AG04450 (cell line): ENCODE results near the gene DIABLO. TPM values are rescaled to one million over a fixed set of nuclear protein-coding genes. Genes with fewer than 3 reads are reported as not detected.
"Not testable (repeated sequence)": the region's sequence is repeated elsewhere in the genome, so short reads cannot be mapped to it uniquely, and the experiment has no call there.

Experiments used
- CTCF ChIA-PET: fragments of 300-600, 350-600 bp; formaldehyde crosslinking; extraction: SDS; loops from one replicate; lab custom pipeline; 2022; ENCODE audit warnings: antibody characterized with exemption, inconsistent platforms; lab: Charles Lee
- POLR2A ChIA-PET: fragments of 350-600 bp; formaldehyde crosslinking; extraction: SDS; loops from one replicate; lab custom pipeline; 2021; ENCODE audit warnings: antibody characterized with exemption, inconsistent platforms; lab: Yijun Ruan, JAX
- DNase-seq: peaks from one replicate; pipeline ENCODE4 v3.0.0-alpha.2; 2011; ENCODE audit warnings: low read depth, low spot score
- H3K27ac ChIP-seq: one replicate; pipeline ENCODE4 v1.5.1; 2012; ENCODE audit warnings: low read depth, low read length, control low read depth
- H3K27me3 ChIP-seq: one replicate; pipeline ENCODE4 v1.6.0; 2012; ENCODE audit warnings: low read length; ENCODE audit not compliant: control insufficient read depth, insufficient read depth
- H3K4me3 ChIP-seq: 2 replicates; pipeline ENCODE4 v1.5.1; 2011; ENCODE audit warnings: mild to moderate bottlenecking, low read depth, low read length, control low read depth
- H3K9me3 ChIP-seq: 2 replicates; pipeline ENCODE4 v1.5.1; 2012; ENCODE audit warnings: low read length; ENCODE audit not compliant: control insufficient read depth, insufficient read depth
- polyA plus RNA-seq: library from polyadenylated mRNA; depleted of rRNA; stranded (reverse); fragments of >200 nt; gene quantifications from 2 replicates; pipeline ENCODE4 v1.2.3, GENCODE V29; 2011
- TF ChIP-seq, protein P1 (sequence below): IDR thresholded peaks from 2 replicates; pipeline ENCODE4 v1.5.1; 2011; ENCODE audit warnings: low read depth, low read length, control low read depth, inconsistent platforms

DIABLO gene
- polyA plus RNA-seq, 1 experiment: 59.6 TPM

DNA sequence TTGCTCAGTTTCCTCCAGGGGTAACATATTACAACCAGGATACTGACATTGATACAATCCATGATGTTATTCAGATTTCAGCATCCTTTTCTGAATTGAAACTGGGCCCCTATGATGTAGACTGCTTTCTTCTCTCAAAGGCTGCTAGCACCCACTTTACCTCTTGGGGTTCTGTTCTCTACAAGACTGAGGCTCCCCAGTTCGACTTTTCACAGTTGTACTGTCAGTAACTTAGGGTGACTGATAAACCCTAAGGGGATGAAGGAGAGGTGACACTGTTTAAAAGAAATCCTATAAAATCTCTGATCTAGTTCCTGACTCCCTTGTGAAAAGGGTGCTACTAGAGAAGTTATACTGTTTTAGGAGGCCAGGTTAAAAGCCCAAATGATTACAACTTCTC is 39.6 kb upstream of the DIABLO start:
- peak overlapping the region; percentile 93 for H3K4me3 ChIP-seq
- peak overlapping the region; percentile 84 for H3K27ac ChIP-seq
- ChIA-PET CTCF (no interaction called here), POLR2A (no interaction called here)
- peaks cover 3% of the 10 kb centered on the region; the same call in 1 of the 2 replicates for H3K9me3 ChIP-seq
- TF ChIP-seq, protein P1, sequence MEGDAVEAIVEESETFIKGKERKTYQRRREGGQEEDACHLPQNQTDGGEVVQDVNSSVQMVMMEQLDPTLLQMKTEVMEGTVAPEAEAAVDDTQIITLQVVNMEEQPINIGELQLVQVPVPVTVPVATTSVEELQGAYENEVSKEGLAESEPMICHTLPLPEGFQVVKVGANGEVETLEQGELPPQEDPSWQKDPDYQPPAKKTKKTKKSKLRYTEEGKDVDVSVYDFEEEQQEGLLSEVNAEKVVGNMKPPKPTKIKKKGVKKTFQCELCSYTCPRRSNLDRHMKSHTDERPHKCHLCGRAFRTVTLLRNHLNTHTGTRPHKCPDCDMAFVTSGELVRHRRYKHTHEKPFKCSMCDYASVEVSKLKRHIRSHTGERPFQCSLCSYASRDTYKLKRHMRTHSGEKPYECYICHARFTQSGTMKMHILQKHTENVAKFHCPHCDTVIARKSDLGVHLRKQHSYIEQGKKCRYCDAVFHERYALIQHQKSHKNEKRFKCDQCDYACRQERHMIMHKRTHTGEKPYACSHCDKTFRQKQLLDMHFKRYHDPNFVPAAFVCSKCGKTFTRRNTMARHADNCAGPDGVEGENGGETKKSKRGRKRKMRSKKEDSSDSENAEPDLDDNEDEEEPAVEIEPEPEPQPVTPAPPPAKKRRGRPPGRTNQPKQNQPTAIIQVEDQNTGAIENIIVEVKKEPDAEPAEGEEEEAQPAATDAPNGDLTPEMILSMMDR: no peak
- H3K27me3 ChIP-seq: no peaks in the 10 kb centered on the region
- DNase-seq: no peak

DNA sequence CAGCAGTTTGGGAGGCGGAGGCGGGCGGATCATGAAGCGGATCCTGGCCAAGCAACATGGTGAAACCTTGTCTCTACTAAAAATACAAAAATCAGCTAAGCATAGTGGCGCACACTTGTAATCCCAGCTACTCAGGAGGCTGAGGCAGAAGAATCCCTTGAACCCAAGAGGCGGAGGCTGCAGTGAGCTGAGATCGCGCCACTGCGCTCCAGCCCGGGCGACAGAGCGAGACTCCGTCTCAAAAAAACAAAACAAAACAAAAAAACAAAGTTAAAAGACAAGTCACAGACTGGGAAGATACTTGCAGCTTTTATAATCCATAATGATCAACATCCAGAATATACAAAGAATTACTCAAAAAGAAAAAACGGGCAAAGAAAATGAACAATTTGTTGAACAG is 34.9 kb upstream of the DIABLO start:
- CTCF ChIA-PET, H3K27ac ChIP-seq, H3K27me3 ChIP-seq, H3K4me3 ChIP-seq, DNase-seq, H3K9me3 ChIP-seq, POLR2A ChIA-PET: not testable (repeated sequence)

DNA sequence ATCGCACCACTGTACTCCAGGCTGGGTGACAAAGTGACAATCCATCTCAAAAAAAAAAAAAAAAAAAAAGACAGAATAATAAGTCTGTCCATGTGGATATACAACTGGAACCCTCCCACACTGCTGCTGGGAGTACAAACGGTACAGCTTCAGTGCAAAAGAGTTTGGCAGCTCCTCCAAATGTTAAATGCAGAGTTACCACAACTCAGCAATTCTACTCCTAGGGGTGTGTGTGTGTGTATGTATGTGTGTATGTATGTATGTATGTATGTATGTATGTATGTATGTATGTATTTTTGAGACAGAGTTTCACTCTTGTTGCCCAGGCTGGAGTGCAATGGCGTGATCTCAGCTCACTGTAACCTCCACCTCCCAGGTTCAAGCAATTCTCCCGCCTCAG is 33.1 kb upstream of the DIABLO start:
- DNase-seq, H3K4me3 ChIP-seq, H3K27ac ChIP-seq, POLR2A ChIA-PET, H3K27me3 ChIP-seq, CTCF ChIA-PET, H3K9me3 ChIP-seq: not testable (repeated sequence)

DNA sequence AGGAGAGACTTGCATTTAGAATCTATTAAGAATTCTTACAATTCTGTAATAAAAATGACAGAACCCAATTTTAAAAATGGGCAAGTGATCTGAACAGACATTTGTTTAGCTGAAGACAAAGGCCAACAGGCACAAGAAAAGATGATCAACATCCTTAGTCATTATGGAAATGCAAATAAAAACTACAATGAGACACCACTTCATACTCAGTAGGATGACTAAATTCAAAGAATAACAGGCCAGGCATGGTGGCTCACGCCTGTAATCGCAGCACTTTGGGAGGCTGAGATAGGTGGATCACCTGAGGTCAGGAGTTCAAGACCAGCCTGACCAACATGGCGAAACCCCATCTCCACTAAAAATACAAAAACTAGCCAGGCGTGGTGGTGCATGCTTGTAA is 32.6 kb upstream of the DIABLO start:
- DNase-seq, CTCF ChIA-PET, H3K27ac ChIP-seq, H3K27me3 ChIP-seq, H3K9me3 ChIP-seq, H3K4me3 ChIP-seq, POLR2A ChIA-PET: not testable (repeated sequence)

DNA sequence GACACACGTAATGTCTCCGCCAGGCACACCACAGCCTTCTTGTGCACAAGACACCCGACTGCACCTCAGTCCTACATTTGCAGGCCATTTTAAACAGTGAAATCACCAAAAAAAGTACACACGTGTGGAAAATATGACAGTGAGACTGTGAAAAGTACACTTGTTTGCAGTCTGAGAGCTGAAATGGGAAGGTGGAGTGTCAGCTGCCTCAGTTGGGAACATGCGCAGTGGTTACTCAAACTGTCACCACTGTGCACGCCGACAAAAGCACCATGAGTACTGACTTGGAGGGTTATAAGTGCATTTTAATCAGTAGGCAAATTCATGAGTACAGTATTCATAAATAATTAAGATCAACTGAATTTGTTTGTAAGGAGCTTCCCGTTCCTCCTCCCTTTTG is 24.7 kb upstream of the DIABLO start:
- CTCF ChIA-PET: interaction anchor here (0.5 kb wide), 1 partner anchor 39 kb away, joined by 6 read pairs; no protein-coding TSS in a partner anchor
- no peak overlapping the region for H3K4me3 ChIP-seq
- H3K27ac ChIP-seq: no peak overlapping the region
- POLR2A ChIA-PET: no interaction called here
- no peaks in the 10 kb centered on the region; the same call in 1 of the 2 replicates for H3K9me3 ChIP-seq
- no peak for DNase-seq
- no peaks in the 10 kb centered on the region for H3K27me3 ChIP-seq
- TF ChIP-seq, protein P1: no peak

DNA sequence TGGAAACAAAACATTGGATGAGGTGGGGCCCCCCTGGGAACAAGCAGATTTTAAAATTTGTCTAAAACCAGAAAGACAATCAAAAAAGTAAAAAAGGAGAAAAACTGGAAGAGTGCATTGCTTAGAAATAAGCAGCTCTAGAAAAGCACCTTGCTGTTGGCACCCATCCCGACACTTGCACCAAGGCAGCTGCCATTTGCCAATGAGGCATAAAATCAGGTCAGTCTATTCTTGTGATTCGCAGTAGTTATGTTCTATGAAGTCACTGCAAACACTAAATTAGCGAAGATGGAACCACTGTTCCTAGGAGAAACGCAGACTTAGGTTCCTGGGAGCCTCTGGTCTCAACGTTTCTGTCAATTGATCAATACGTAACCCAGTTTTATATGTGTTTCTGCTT is 24.2 kb upstream of the DIABLO start:
- POLR2A ChIA-PET: no interaction called here
- Histone ChIP-seq H3K27ac (no peak overlapping the region), H3K9me3 (no peaks in the 10 kb centered on the region; the same call in 1 of the 2 replicates), H3K27me3 (no peaks in the 10 kb centered on the region), H3K4me3 (no peak overlapping the region)
- CTCF ChIA-PET: no interaction called here
- no peak for DNase-seq
- TF ChIP-seq, protein P1: no peak

DNA sequence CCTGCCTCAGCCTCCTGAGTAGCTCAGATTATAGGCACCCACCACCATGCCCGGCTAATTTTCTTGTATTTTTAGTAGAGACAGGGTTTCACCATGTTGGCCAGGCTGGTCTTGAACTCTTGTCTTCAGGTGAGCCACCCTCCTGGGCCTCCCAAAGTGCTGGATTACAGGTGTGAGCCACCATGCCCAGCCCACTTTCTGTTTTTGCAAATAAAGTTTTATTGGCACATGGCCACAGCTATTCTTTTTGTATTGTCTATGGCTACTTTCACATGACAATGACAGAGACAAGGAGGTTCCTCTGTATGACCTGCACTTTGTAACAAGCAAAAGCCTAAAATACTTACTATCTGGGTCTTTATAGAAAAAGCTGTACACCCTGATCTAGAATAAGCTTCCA is 19.7 kb upstream of the DIABLO start:
- POLR2A ChIA-PET: interaction anchor here (0.7 kb wide), 1 partner anchor 23 kb away, joined by 3 read pairs; no protein-coding TSS in a partner anchor
- Histone ChIP-seq H3K27ac (no peak overlapping the region), H3K4me3 (no peak overlapping the region), H3K9me3 (no peaks in the 10 kb centered on the region), H3K27me3 (no peaks in the 10 kb centered on the region)
- no peak for DNase-seq
- CTCF ChIA-PET: no interaction called here
- TF ChIP-seq, protein P1: no peak
